Endothelial cell of umbilical vein (primary cell): ENCODE data around the gene FBXL19. TPM values are rescaled to one million over a fixed set of nuclear protein-coding genes. Genes with fewer than 3 reads are reported as not detected.

Source experiments
- BruUV-seq: library from RNA; stranded (reverse); fragments of 400-500 nt; replicated peaks from 2 replicates; lab custom pipeline; 2021; lab: Mats Ljungman, UMichigan
- CTCF ChIA-PET: fragments of 300-600, 350-600 bp; sonication (Branson Sonifier 250); formaldehyde crosslinking; loops from one replicate; lab custom pipeline; 2021; ENCODE audit warnings: antibody characterized with exemption, inconsistent platforms; lab: Charles Lee
- POLR2A ChIA-PET: fragments of 300-600, 350-600 bp; sonication (Branson Sonifier 250); formaldehyde crosslinking; loops from one replicate; lab custom pipeline; 2021; ENCODE audit warnings: antibody characterized with exemption, inconsistent platforms; lab: Charles Lee
- DNase-seq: peaks from one replicate; pipeline ENCODE4 v3.0.0-alpha.2; 2011; ENCODE audit warnings: low read depth, low spot score
- FAIRE-seq: peaks from 2 replicates; lab custom pipeline; 2011; peaks lifted over from hg19 to GRCh38; lab: Jason Lieb, UNC
- H2AFZ ChIP-seq: 2 replicates; pipeline ENCODE4 v1.6.0; 2012; ENCODE audit warnings: low read depth, low read length, control low read depth, inconsistent platforms
- H3K27ac ChIP-seq: 2 replicates; pipeline ENCODE4 v1.5.1; 2011; ENCODE audit warnings: low read depth, mild to moderate bottlenecking, control low read depth, low read length, moderate library complexity; ENCODE audit not compliant: insufficient read depth
- H3K27me3 ChIP-seq, 2 experiments: 2 replicates each; pipeline versions ENCODE4 v1.6.0 to v1.6.1; 2011; ENCODE audit warnings: low read length in 2 of 2, mixed read lengths in 1 of 2; ENCODE audit not compliant: control insufficient read depth in 2 of 2, insufficient read depth in 2 of 2
- H3K36me3 ChIP-seq, 2 experiments: 2 replicates in 1 of 2; 3 replicates in 1 of 2; pipeline ENCODE4 v1.5.1; 2011; ENCODE audit warnings: low read length in 2 of 2, mild to moderate bottlenecking in 1 of 2, moderate library complexity in 1 of 2; ENCODE audit not compliant: control insufficient read depth in 2 of 2, insufficient read depth in 2 of 2; ENCODE audit errors: extremely low read depth in 1 of 2
- H3K4me1 ChIP-seq: 3 replicates; pipeline ENCODE4 v1.5.1; 2011; ENCODE audit warnings: mild to moderate bottlenecking, low read length; ENCODE audit not compliant: control insufficient read depth, insufficient read depth; ENCODE audit errors: extremely low read depth
- H3K4me2 ChIP-seq: 2 replicates; pipeline ENCODE4 v1.6.1; 2011; ENCODE audit warnings: low read length, control low read depth, mixed read lengths; ENCODE audit not compliant: insufficient read depth
- H3K4me3 ChIP-seq, 3 experiments: fragments of 200-600 bp in 1 of 3; sonication (generic), shearing (Covaris generic) in 1 of 3; replicated peaks in 1 of 3; 2 replicates each; pipeline ENCODE4 v1.5.1; 2011 to 2016; ENCODE audit warnings: control low read depth in 3 of 3, low read length in 3 of 3, mild to moderate bottlenecking in 2 of 3, inconsistent platforms in 1 of 3, low read depth in 1 of 3, moderate library complexity in 1 of 3; ENCODE audit not compliant: insufficient read depth in 1 of 3
- H3K79me2 ChIP-seq: 2 replicates; pipeline ENCODE4 v1.6.0; 2012; ENCODE audit warnings: low read length, inconsistent platforms; ENCODE audit not compliant: control insufficient read depth, insufficient read depth
- H3K9ac ChIP-seq: replicated peaks from 2 replicates; pipeline ENCODE3; 2011; ENCODE audit warnings: low read length, control low read depth; ENCODE audit not compliant: insufficient read depth; ENCODE audit errors: extremely low read depth
- H3K9me1 ChIP-seq: replicated peaks from 3 replicates; pipeline ENCODE4 v1.6.0; 2011; ENCODE audit warnings: mild to moderate bottlenecking, low read length; ENCODE audit not compliant: control insufficient read depth, insufficient read depth; ENCODE audit errors: extremely low read depth
- H3K9me3 ChIP-seq: replicated peaks from 2 replicates; pipeline ENCODE4 v1.5.1; 2012; ENCODE audit warnings: low read length, inconsistent platforms; ENCODE audit not compliant: control insufficient read depth, insufficient read depth
- H4K20me1 ChIP-seq: replicated peaks from 2 replicates; pipeline ENCODE3; 2011; ENCODE audit warnings: mild to moderate bottlenecking, low read length; ENCODE audit not compliant: control insufficient read depth, insufficient read depth; ENCODE audit errors: extremely low read depth
- EZH2 ChIP-seq: IDR thresholded peaks from 2 replicates; pipeline ENCODE4 v1.6.1; 2012; ENCODE audit warnings: borderline replicate concordance, low read depth, mild to moderate bottlenecking, moderate library complexity, low read length, inconsistent platforms; ENCODE audit not compliant: severe bottlenecking
- FOS ChIP-seq: IDR thresholded peaks from 2 replicates; pipeline ENCODE4 v1.6.1; 2011; ENCODE audit warnings: mild to moderate bottlenecking, low read length, moderate library complexity, borderline replicate concordance; ENCODE audit not compliant: insufficient read depth
- GATA2 ChIP-seq: IDR thresholded peaks from 2 replicates; pipeline ENCODE4 v1.7.0; 2011; ENCODE audit warnings: low read depth, mild to moderate bottlenecking, moderate library complexity, mixed read lengths, low read length; ENCODE audit not compliant: insufficient read length, insufficient read depth
- JUN ChIP-seq: IDR thresholded peaks from 2 replicates; pipeline ENCODE4 v1.6.1; 2011; ENCODE audit warnings: borderline replicate concordance, low read depth; ENCODE audit not compliant: insufficient read length, insufficient read depth
- MYC ChIP-seq: IDR thresholded peaks from one replicate; pipeline ENCODE4 v1.6.1; 2011; ENCODE audit warnings: mild to moderate bottlenecking, low read depth, low read length
- POLR2A ChIP-seq: IDR thresholded peaks from 2 replicates; pipeline ENCODE4 v1.6.1; 2012; ENCODE audit warnings: low read depth, mild to moderate bottlenecking, control low read depth, low read length
- POLR2AphosphoS5 ChIP-seq: IDR thresholded peaks from 2 replicates; pipeline ENCODE4 v1.6.1; 2012; ENCODE audit warnings: low read depth, mild to moderate bottlenecking, control low read depth, low read length, moderate library complexity; ENCODE audit not compliant: insufficient read depth
- dilution Hi-C: fragments of 300-500 bp; cut with MboI; formaldehyde crosslinking; loops from one replicate; pipeline ENCODE4 v1.15.0; 2019; ENCODE audit warnings: low sequenced_read_pairs; ENCODE audit not compliant: extremely low pct_ligation_motif_present
- intact Hi-C: fragments of 100-400 bp; cut with micrococcal nuclease; formaldehyde crosslinking; loops from one replicate; pipeline ENCODE4 v1.10.0; 2022
- polyA plus RNA-seq, 4 experiments: library from polyadenylated mRNA; depleted of rRNA in 3 of 4; stranded (reverse) in 3 of 4; unstranded in 1 of 4; fragments of >200 nt; gene quantifications; 2 replicates each; pipeline versions ENCODE4 v1.2.1 to v1.2.3, GENCODE V29; 2011 to 2012; ENCODE audit warnings: missing spikeins in 1 of 4
- total RNA-seq: library from RNA; stranded (reverse); gene quantifications from 2 replicates; pipeline ENCODE4 v1.2.3, GENCODE V29; 2021
- TF ChIP-seq, protein P1 (sequence below): IDR thresholded peaks from 2 replicates; pipeline ENCODE4 v1.6.1; 2011; ENCODE audit not compliant: insufficient read depth, insufficient read length
- TF ChIP-seq, protein P2 (sequence below), 2 donors: IDR thresholded peaks; 1 replicate in 1 of 2; 2 replicates in 1 of 2; pipeline ENCODE4 v1.5.1; 2011; ENCODE audit warnings: low read length in 2 of 2, mild to moderate bottlenecking in 2 of 2, moderate library complexity in 2 of 2, control low read depth in 1 of 2, inconsistent platforms in 1 of 2, low read depth in 1 of 2; ENCODE audit not compliant: insufficient read depth in 1 of 2; ENCODE audit errors: extremely low read depth in 1 of 2

The FBXL19 gene
- total and polyA plus RNA-seq, 2 donors (not counting 3 experiments of a cell fraction or from before 2014, with no cell fraction given): 22.1 to 38.0 TPM

GRCh38 chr16:30992931-30993816 lies 69.8 kb downstream of the FBXL19 start:
- ChIA-PET CTCF (interaction anchor here (1.2 to 2.8 kb wide), 2 partner anchors 8 to 11 kb away, joined by 5 to 17 read pairs; partner anchors contain the start of gene HSD3B7), POLR2A (interaction anchor here (0.6 kb wide), 1 partner anchor 103 kb away, joined by 3 read pairs; no protein-coding TSS in a partner anchor)
- Histone ChIP-seq H3K9ac (no peak overlapping the region), H2AFZ (no peak overlapping the region), H3K4me2 (no peak overlapping the region), H3K27ac (no peak overlapping the region), H3K9me1 (no peaks in the 10 kb centered on the region), H3K36me3 (no peaks in the 10 kb centered on the region), H3K79me2 (no peaks in the 10 kb centered on the region), H4K20me1 (no peaks in the 10 kb centered on the region), H3K27me3 (no peaks in the 10 kb centered on the region), H3K4me3 (no peak overlapping the region), H3K4me1 (no peaks in the 10 kb centered on the region), H3K9me3 (no peaks in the 10 kb centered on the region)
- dilution Hi-C loops (no loop called here), intact Hi-C loops (no loop called here)
- TF ChIP-seq, protein P1, sequence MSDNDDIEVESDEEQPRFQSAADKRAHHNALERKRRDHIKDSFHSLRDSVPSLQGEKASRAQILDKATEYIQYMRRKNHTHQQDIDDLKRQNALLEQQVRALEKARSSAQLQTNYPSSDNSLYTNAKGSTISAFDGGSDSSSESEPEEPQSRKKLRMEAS: no peak
- no peak for TF ChIP-seq POLR2A
- TF ChIP-seq JUN: no peak
- no peak for TF ChIP-seq MYC
- TF ChIP-seq POLR2AphosphoS5: no peak
- no TSS peak for BruUV-seq
- FAIRE-seq (no peak), DNase-seq (no peak)

DNA sequence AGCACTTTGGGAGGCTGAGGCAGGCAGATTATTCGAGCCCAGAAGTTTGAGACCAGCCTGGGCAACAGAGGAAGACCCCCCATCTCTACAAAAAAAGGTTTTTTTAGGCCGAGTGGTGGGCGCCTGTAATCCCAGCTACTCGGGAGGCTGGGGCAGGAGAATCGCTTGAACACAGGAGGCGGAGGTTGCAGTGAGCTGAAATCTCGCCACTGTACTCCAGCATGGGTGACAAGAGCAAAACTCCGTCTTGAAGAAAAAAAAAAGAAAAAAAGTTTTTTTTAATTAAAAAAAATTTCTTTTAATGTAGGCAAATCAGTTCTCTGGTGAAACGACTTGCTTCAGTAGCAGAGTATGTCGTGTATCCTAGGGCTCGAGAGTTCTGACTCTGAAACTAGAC lies 72.6 kb downstream of the FBXL19 start:
- H3K36me3 ChIP-seq: no peaks in the 10 kb centered on the region
- TF ChIP-seq MYC (no peak), POLR2A (no peak), EZH2 (no peak), JUN (no peak), POLR2AphosphoS5 (no peak), GATA2 (no peak), FOS (no peak)
- TF ChIP-seq, protein P2, sequence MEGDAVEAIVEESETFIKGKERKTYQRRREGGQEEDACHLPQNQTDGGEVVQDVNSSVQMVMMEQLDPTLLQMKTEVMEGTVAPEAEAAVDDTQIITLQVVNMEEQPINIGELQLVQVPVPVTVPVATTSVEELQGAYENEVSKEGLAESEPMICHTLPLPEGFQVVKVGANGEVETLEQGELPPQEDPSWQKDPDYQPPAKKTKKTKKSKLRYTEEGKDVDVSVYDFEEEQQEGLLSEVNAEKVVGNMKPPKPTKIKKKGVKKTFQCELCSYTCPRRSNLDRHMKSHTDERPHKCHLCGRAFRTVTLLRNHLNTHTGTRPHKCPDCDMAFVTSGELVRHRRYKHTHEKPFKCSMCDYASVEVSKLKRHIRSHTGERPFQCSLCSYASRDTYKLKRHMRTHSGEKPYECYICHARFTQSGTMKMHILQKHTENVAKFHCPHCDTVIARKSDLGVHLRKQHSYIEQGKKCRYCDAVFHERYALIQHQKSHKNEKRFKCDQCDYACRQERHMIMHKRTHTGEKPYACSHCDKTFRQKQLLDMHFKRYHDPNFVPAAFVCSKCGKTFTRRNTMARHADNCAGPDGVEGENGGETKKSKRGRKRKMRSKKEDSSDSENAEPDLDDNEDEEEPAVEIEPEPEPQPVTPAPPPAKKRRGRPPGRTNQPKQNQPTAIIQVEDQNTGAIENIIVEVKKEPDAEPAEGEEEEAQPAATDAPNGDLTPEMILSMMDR (IDR thresholded peaks at IDR 0.05; ENCODE audit: extremely low read depth in 1 of 2, insufficient read depth in 1 of 2, low read depth in 1 of 2, low read length in 2 of 2): no peak
- TF ChIP-seq, protein P1: no peak
- H3K27me3 ChIP-seq: no peaks in the 10 kb centered on the region
- CTCF ChIA-PET: interaction anchor here (1.5 to 1.6 kb wide), 2 partner anchors 10 to 11 kb away, joined by 3 to 5 read pairs; no protein-coding TSS in a partner anchor
- H3K27ac ChIP-seq: no peak overlapping the region
- no peak overlapping the region for H3K4me2 ChIP-seq
- H3K9ac ChIP-seq: no peak overlapping the region
- no peak for FAIRE-seq
- no peaks in the 10 kb centered on the region for H3K9me1 ChIP-seq
- peak overlapping the region; percentile 79 for H2AFZ ChIP-seq
- no TSS peak for BruUV-seq
- H3K9me3 ChIP-seq: no peaks in the 10 kb centered on the region
- no peaks in the 10 kb centered on the region for H4K20me1 ChIP-seq
- H3K4me1 ChIP-seq: no peaks in the 10 kb centered on the region
- H3K4me3 ChIP-seq: no peak overlapping the region
- intact Hi-C loops (loop anchor here (2.0 kb wide), 1 partner anchor 79 kb away; the partner anchor contains the start of genes ZNF646 and ZNF668), dilution Hi-C loops (no loop called here)
- H3K79me2 ChIP-seq: no peaks in the 10 kb centered on the region
- no peak for DNase-seq
- POLR2A ChIA-PET: no interaction called here
